Stimulated activated CD4-positive, alpha-beta T cell treated with anti-CD3 and anti-CD28 coated beads, TNF-alpha, amount 100 ng/mL, for 1 hour (primary cell): ENCODE data around the gene EEF1E1.

ENCODE experiments used
- DNase-seq, 3 donors: peaks; one replicate each; pipeline ENCODE4 v3.0.0-alpha.2; 2020; ENCODE audit warnings: low read depth in 3 of 3, low spot score in 1 of 3

Gene EEF1E1

DNA sequence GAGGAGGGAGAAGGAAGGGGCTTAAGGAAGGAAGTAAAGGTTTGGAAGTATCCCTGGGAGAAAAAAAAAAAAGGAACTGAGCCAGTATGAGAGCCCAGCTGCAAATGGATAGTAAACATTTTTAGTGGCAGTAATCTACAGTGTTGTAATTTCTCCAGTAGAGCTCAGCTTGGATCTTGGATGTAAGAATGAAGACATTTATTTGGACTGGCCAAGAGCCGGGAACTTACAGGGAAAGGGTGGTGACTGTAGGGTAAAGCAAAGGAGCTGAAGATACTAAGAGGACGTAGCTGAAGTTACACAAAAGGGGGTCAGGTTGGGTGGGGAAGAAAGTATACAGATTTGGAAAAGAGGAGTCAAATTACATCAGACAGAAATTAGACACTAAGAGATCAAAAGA is 13.5 kb downstream of the EEF1E1 start:
- DNase-seq, result no peak

DNA sequence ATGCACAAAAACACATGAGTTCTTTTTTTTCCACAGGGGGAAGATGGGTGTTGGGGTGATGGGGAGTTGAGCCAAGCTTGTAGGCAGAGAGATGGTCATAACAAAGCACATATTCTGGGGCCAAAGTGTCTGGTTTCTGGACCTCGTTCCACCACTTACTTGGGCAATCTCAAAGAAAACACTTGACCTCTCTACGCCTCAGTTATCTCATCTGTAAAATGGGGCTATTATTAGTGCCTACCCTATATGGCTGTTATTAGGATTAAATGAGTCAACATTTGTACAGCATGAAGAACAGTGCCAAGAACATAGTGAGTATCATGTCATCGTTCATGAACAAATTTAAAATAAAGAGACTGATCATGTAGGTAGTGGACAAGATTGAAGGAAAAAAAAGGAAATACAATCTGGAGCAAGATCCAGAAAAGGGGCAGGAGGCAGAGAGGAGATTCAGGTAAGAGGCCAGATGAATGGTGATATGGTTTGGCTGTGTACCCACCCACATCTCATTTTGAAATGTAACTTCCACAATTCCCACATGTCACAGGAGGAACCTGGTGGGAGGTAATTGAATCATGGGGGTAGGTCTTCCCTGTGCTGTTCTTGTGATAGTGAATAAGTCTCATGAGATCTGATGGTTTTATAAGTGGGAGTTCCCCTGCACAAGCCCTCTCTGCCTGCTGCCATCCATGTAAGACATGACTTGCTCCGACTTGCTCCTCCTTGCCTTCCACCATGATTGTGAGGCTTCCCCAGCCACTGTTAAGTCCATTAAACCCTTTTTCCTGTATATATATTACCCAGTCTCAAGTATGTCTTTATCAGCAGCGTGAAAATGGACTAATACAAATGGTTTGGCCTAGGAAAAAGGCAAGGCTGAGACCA is 14.2 kb downstream of the EEF1E1 start:
- DNase-seq, result no peak

DNA sequence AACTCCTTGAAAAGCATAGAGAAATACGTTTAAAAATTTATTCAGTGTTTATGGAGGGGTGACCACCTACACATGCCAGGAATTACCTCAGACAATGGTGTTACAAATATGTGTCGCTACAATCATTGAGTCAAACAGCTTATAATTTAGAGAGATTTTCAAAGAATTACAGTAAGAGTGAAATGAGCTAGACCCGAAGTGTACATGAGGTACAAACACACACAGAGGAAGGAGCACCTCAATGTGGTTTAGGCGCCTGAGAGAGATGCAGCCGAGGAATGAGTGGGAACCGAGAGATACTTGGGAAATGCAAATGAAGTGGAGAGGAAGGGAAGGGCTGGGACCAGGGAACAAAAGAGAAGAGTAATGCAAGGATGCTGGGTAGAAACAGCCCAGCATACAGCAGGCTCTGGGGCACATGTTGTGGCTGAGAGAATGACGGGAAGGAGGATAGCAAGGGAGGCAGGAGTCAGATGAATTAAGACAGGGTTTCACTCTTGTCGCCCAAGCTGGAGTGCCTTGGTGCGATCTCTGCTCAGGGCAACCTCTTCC is 15.5 kb downstream of the EEF1E1 start:
- no peak for DNase-seq

DNA sequence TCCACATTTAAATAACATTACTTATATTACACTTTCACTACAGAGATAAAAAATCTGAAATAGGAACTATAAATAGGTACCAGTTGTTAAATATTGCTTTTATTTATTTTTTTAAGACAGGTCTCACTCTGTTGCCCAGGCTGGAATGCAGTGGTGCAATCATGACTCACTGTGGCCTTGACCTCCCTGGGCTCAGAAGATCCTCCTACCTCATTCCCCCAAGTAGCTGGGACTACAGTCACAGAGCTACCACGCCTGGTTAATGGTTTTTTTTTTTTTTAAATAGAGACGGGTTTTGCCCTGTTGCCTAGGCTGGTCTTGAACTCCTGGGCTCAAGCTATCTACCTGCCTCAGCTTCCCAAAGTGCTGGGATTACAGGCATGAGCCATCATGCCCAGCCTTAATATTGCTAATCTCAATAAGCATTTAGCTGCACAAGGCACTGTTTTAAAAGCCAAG is 17.3 kb downstream of the EEF1E1 start:
- DNase-seq, result no peak

DNA sequence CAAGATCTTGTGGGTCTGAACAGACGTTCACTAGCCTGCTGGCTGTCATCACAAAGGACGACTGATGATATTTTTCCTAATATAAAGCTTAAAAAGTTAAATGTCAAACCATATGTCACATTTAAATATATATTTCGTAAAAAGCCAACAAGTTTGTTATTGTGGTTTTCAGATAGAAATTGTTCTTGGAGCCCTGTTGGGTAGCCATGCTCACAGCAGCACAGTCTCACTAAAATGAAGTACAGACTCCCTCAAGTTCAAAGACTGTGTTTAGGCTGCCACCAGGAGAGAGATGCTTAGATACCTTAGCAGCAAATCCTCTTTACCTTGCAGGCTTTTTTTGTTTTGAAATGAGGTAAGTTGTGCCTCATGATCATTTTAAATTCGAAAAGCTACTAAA is 17.8 kb downstream of the EEF1E1 start:
- no peak for DNase-seq

DNA sequence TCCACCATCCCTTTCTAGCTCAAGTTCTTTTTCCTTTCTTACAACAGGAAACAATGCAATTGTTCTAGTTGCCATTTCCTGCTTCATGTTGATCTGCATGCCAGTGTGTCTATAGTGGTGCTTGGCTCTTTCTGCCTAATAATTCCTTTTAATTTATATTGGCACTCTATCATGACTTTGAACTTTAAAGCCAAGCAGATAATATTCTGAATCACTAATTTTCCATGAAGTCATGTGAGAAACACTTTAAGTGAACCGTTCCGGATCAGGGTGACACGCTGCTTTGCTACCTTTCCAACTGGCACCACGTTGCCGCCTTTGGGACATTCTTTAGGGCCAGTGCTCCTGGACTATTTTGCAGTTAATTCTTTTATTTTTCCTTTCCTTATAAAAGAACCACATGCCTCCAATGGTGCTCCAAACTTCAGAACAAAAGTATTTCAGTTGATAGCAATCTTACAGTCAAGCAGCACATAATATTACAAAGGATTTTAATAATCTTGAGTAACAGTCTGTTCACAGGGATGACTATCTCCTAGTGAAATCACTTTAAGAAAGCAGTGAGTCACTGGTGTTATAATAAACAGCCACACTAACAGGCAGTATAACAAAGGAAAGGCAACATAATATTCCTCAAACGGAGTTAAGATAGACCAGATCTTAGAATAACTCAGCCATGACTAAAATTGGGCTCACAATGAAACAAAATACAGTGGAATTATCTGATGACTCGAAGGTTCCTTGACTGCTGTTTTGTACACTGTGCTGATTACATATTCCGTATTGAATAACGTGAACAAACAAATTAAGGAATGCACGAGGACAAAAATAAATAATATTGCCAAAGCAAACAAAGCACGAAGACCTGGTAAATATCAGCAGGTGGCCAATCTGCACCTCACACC is 19.1 kb downstream of the EEF1E1 start:
- no peak for DNase-seq

DNA sequence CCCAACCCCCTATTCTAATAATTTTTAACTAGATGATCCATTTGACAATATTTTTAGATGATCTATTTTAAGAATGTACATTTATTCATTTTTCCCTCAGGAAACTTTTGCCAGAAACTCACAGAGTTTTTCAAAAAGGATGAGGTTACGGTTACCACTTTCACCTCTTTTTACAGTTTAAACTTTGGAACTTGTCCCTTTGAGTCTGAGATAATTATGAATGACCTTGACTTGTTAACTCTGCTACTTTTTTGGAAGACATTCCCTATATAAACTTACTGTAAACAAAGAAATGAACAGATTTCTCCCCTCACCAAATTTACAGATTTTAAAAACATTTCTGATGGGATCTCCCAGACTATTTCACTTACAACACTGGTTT is 19.8 kb downstream of the EEF1E1 start:
- DNase-seq, result no peak

DNA sequence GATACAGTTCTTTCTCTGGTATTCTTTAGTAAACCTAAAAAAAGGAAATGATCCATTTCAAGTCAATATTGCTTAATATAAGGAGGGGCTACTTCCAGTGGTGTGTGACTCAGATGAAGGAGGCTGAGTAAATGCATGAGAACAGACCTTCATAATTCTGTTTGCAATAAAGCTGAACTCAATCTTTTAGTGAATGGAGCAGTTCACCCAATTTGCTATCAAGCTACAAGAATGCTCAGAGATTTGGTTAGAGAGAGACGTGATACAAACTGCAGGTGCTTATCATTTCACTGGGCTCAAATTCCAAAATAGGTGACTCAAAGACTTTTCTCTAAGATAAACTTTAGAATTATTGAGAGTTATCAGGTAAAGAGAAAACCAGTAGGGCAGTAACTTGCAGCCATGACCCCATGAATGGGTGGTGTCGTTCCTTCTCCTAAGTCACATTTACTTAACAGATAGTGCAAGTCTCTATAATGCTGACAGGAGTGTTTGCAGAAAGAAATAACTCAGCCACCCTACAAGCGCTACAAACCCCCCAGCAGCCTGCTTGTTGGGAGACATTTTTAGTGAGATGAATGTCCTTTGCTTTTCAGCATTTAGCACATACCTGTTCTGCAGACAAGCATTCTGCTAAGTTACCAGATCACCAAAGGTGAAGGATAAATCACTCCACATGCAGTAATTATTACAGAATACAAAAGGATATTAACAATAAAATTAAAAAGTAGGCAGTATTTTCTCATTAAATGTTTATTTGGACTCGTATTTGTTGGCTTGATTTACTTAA is 21.8 kb downstream of the EEF1E1 start:
- DNase-seq, result no peak

DNA sequence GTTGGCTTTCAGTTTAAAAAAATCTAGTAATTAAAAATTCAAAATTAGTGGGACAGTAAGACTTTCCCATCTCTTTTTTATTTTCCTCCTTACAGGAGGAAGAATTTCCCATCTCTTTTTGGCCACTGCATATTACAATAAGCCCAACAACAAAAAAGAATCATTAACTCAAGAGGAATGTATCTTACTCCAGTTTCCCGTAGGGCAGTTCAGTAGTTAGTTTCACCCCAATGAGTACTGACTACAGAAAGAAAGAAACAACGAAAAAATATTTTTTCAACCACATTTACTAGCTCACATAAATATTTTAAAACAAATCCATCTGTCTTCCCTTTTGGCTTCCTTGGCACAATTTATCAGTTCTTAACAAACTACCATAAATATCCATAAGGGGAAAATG is 23.2 kb downstream of the EEF1E1 start:
- no peak for DNase-seq

DNA sequence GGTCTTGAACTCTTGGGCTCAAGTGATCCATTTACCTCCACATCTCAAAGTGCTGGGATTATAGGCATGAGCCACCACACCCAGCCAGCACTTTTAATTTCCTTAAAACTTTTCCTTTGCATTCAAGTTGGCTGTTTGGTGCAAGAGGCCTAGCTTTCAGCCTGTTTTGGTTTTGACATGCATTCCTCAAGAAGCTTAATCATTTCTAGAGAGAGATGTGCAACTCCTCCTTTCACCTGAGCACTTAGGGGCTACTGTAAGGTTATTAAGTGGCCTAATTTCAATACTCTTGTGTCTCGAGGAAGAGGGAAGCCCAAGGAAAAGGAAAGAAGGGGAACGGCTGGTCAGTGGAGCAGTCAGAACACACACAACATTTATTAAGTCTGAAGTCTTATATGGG is 24.4 kb downstream of the EEF1E1 start:
- no peak for DNase-seq

DNA sequence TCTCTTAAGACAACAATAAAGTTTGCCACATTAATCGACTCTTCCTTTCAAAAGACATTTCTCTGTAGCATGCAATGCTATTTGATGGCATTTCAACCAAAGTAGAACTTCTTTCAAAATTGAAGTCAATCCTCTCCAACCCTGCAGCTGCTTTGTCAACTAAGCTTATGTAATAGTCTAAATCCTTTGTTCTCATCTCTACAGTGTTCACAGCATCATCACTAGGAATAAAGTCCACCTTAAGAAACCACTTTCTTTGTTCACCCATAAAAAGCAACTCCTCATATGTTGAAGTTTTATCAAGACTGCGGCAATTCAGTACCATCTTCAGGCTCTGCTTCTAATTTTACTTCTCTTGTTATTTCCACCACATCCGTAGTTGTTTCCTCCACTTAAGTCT is 26.6 kb downstream of the EEF1E1 start:
- DNase-seq, result no peak

DNA sequence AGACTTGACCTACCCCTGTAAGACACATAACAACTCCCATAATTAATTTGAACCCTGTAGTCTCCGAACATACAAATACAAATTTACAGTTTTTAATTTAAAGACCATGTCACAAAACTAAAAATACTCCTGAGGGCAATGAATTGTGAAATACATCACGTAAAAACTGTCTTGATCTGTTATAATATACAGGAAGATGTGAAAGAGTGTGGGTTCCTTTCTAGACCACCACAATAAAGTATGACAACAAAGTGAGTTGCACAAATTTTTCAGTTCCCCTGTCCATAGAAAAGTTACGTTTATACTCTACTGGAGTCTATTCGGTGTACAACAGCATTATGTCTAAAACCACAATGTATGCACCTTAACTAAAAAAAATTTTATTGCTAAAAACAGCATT is 27.2 kb downstream of the EEF1E1 start:
- DNase-seq, result no peak

DNA sequence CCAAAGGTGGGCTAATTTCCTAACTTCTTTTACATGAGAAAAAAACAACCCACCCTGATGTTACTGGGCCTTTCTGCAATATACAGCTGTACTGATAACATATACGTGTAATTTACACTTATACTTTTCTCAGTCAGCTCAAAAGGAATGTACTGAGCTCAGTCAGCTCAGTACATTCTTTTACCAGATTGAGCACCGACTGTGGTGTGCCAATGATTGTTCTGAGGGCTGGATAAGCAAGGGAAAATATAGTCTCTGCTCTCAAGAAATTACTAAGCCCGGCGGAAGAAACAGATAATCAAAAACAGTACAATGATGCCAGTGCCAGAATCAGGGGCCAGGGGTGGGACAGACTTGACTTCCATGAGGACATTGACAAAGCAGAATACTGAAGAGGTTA is 28.1 kb downstream of the EEF1E1 start:
- DNase-seq, result no peak

DNA sequence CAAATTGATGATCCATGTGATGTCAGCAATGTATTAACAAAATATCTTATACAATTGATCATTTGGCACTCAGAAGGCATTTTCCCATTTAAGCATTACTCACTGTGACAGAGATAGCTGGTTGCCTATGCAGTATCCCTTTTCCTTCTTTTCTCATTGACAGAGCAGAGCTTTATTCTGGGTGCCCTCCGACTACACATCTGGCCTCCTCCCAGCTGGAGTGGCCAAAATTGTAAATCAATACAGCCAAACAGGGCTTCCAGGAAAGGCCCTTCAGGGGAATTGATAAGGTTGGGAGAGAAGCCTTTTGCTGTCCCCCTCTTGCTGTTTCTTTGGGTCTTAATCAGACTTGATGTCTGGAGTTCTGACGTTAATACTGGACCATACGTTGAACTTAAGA is 28.6 kb downstream of the EEF1E1 start:
- DNase-seq, result no peak

DNA sequence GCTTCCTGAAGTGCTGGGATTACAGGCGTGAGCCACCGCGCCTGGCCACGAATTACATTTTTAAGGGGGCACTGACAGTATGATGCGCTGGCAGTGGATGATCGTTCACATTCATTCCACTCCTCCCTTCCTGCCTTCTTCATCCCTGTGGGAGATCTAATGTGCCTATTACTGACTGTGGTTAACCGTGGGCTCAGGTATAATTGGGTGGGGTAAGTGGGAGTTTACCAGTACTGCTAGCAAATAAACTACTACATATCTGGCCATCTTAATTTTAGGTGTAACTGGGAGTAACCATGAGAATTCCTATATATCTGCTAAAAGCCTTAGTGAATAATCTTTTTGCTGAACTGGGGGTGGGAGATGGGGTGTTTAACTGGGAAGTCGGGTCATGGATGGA is 31.6 kb downstream of the EEF1E1 start:
- no peak for DNase-seq

DNA sequence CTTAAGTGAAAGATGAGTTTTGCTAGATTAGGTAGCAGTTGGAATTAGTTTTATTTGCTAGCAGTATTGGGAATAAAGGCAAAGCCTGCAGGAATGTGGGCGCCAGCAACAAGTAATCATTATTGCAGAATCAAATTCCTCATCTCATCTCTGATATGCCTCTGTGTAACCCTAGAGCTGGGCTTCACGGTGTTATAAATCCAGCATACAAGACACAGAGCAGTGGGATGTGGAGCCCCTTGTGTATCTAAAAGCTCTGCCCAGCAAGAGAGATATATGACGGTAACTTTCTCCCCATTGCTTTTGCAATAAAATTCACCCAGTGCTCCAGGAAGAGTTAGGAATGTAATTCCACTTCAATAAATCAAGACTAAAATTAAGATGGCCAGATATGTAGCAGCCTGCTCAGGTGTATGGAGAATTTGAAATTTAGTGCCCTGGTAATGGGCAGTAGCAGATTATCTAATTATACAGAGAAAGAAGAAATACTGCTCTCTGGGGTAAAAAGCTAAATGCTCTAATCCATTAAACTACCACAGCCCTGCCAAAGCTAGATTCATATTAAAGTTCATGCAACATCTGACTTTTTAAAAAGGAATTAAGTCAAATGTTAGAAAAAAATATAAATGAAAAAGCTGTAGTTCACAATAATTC is 32.6 kb downstream of the EEF1E1 start:
- DNase-seq, result no peak

DNA sequence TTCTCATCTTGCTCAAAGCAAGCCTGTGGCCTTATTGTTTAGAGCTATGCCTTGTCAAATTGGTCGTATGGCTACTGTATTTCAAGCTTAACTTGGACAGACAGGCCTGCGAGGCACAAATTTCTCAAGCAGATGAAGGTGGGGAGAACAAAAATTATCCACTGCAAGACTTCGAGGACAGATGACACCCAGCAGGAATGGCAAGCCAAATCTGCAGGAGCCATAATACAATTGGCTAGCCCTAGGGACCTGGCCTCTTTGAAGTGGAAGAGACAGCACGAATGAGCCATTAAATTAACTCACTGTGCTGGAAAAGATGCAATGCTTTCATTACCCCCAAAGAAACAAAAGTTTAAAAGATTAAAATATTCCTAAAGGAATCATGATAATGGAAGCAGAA is 33.2 kb downstream of the EEF1E1 start:
- no peak for DNase-seq

DNA sequence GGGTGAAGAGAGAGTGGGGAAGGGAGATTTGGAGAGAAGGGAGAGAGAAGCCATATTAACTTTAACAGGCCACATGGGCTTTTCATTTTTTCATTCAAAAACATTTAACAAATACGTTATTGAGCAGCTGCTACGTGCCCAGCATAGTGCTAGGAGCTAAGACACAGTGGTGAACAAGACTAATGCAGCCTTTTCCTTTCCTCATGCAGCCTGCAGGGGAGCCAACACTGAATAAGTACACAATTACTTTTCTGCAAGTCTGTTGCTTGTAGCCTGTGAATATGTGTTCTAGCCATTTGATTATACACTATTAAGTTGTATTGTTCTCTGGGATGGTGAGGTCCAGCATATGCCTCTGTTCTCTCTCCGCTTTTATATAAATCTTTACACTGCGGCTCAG is 36.2 kb downstream of the EEF1E1 start:
- no peak for DNase-seq

DNA sequence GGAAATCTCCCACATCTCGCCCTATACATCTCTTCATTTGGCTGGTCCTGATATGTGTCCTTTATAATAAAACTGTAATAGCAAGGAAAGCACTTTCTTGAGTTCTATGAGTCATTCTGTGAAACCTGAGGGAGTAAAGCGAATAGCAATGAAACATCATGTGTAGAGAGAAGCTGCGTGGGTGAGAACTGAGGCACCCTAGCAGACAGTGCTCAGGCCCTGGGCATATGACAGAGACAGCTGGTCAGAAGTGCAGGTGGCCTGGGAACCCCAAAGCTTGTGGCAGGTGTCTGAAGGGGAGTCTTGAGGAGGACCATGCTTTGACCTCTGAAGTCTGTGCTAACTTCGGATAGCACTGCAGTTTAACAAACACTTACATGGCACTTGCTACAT is 36.8 kb downstream of the EEF1E1 start:
- peak in 1 of 3 donors; percentile 7 for DNase-seq

DNA sequence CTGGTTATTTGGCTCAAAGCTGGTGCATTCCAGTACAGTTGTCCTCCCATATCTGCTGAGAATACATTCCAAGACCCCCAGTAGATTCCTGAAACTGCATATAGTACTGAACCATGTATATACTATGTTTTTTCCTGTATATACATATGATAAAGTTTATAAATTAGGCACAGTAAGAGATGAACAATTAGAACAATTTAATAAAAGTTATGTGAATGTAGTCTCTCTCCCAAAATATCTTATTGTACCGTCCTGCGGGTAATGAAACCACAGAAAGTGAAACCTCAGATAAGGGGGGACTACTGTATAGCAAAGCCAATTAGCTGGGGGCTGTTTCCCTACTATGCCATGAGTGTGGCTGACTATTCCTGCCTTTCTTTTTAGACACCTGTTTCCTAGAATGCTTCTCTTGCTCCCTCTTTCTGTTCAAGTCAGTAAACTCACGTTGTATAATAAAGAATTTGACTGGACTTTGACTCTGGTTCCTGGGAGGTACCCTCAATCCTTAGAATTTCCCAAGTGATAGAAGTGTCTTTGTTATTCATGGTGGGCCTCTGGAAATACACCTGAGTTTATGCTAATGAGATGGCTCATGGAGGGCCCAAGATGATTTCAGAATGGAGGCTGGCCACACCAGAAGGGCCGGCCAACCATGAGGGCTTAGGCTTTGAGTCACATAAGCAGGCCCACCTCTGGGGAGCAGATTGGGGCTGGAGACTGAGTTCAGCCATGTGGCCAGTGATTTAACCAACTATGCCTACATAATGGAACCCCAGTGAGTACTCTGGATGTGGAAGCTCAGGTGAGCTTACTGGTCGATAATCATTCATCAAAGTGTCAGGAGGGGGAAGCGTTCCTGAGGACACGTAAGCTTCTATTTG is 37.5 kb downstream of the EEF1E1 start:
- no peak for DNase-seq
